SK-N-SH treated with all-trans-retinoic acid at 6 μM for 48 hours (cell line): ENCODE data around the gene CDH4.

Source experiments
- ATAC-seq: fragments of 200-7000 bp; cut with Tn5 transposase; 3 replicates; pipeline ENCODE4 v1.9.1; 2020; ENCODE audit warnings: mild to moderate bottlenecking, moderate library complexity
- ARNTL ChIP-seq: fragments of 450-650 bp; formaldehyde crosslinking; IDR thresholded peaks from 2 replicates; pipeline ENCODE4 v1.5.0; 2020; ENCODE audit warnings: low read depth, mild to moderate bottlenecking, moderate library complexity, borderline replicate concordance
- BACH2 ChIP-seq: fragments of 250-450 bp; sonication (Bioruptor Pico); IDR thresholded peaks from 2 replicates; pipeline ENCODE4 v1.9.0; 2021; ENCODE audit warnings: mild to moderate bottlenecking, borderline replicate concordance
- CREB5 ChIP-seq: fragments of 250-450 bp; sonication (Bioruptor Pico); IDR thresholded peaks from 2 replicates; pipeline ENCODE4 v1.5.1; 2020; ENCODE audit warnings: low read depth, mild to moderate bottlenecking, moderate library complexity
- CSRNP3 ChIP-seq: fragments of 250-450 bp; sonication (Bioruptor Pico); IDR thresholded peaks from 2 replicates; pipeline ENCODE4 v1.5.1; 2021; ENCODE audit warnings: mild to moderate bottlenecking, moderate library complexity
- ESRRG ChIP-seq: fragments of 250-450 bp; sonication (Bioruptor Pico); IDR thresholded peaks from 2 replicates; pipeline ENCODE4 v1.6.1; 2021; ENCODE audit warnings: mild to moderate bottlenecking
- GLIS3 ChIP-seq: fragments of 250-450 bp; sonication (Bioruptor Pico); IDR thresholded peaks from 2 replicates; pipeline ENCODE4 v1.5.0; 2020; ENCODE audit warnings: mild to moderate bottlenecking, moderate library complexity
- ISL1 ChIP-seq: fragments of 250-450 bp; sonication (Bioruptor Pico); IDR thresholded peaks from 2 replicates; pipeline ENCODE4 v2.1.2; 2022; ENCODE audit warnings: mild to moderate bottlenecking, moderate library complexity
- OSR1 ChIP-seq: fragments of 250-450 bp; sonication (Bioruptor Pico); IDR thresholded peaks from 2 replicates; pipeline ENCODE4 v1.8.0; 2022; ENCODE audit warnings: moderate library complexity, mild to moderate bottlenecking, inconsistent platforms
- PATZ1 ChIP-seq: fragments of 250-450 bp; sonication (Bioruptor Pico); IDR thresholded peaks from 2 replicates; pipeline ENCODE4 v1.8.0; 2020; ENCODE audit warnings: mild to moderate bottlenecking, moderate library complexity, borderline replicate concordance
- POU6F1 ChIP-seq: fragments of 250-450 bp; sonication (Bioruptor Pico); IDR thresholded peaks from 2 replicates; pipeline ENCODE4 v1.8.0; 2021; ENCODE audit warnings: low read depth, mild to moderate bottlenecking, moderate library complexity, borderline replicate concordance
- PPARA ChIP-seq: fragments of 250-450 bp; sonication (Bioruptor Pico); IDR thresholded peaks from 2 replicates; pipeline ENCODE4 v1.5.0; 2020; ENCODE audit warnings: mild to moderate bottlenecking, borderline replicate concordance
- RARB ChIP-seq: fragments of 250-450 bp; sonication (Bioruptor Pico); IDR thresholded peaks from 2 replicates; pipeline ENCODE4 v1.8.0; 2021; ENCODE audit warnings: mild to moderate bottlenecking, moderate library complexity
- SNAI2 ChIP-seq: fragments of 250-450 bp; sonication (Bioruptor Pico); IDR thresholded peaks from 2 replicates; pipeline ENCODE4 v1.5.0; 2020; ENCODE audit warnings: mild to moderate bottlenecking, moderate library complexity
- TCF4 ChIP-seq: fragments of 250-450 bp; sonication (Bioruptor Pico); IDR thresholded peaks from 2 replicates; pipeline ENCODE4 v1.8.0; 2021; ENCODE audit warnings: mild to moderate bottlenecking, moderate library complexity, borderline replicate concordance
- TOX ChIP-seq: fragments of 250-450 bp; sonication (Bioruptor Pico); IDR thresholded peaks from 2 replicates; pipeline ENCODE4 v1.8.0; 2021; ENCODE audit warnings: mild to moderate bottlenecking, moderate library complexity, borderline replicate concordance
- TSHZ2 ChIP-seq: fragments of 250-450 bp; sonication (Bioruptor Pico); IDR thresholded peaks from 2 replicates; pipeline ENCODE4 v1.5.0; 2020; ENCODE audit warnings: mild to moderate bottlenecking, moderate library complexity
- ZC3H10 ChIP-seq: fragments of 250-450 bp; sonication (Bioruptor Pico); IDR thresholded peaks from 2 replicates; pipeline ENCODE4 v1.5.1; 2021; ENCODE audit warnings: mild to moderate bottlenecking, moderate library complexity
- ZFP3 ChIP-seq: fragments of 250-450 bp; sonication (Bioruptor Pico); IDR thresholded peaks from 2 replicates; pipeline ENCODE4 v1.5.0; 2020; ENCODE audit warnings: mild to moderate bottlenecking, moderate library complexity
- ZFP30 ChIP-seq: fragments of 450-650 bp; formaldehyde crosslinking; IDR thresholded peaks from 2 replicates; pipeline ENCODE4 v1.5.0; 2022; ENCODE audit warnings: mild to moderate bottlenecking, moderate library complexity
- ZNF565 ChIP-seq: fragments of 450-650 bp; formaldehyde crosslinking; conservative IDR thresholded peaks from 2 replicates; pipeline ENCODE4 v1.5.0; 2020; ENCODE audit warnings: low read depth, mild to moderate bottlenecking, moderate library complexity
- ZNF70 ChIP-seq: fragments of 450-650 bp; formaldehyde crosslinking; IDR thresholded peaks from 2 replicates; pipeline ENCODE4 v1.5.0; 2020; ENCODE audit warnings: mild to moderate bottlenecking, moderate library complexity
- ZNF8 ChIP-seq: fragments of 450-650 bp; formaldehyde crosslinking; IDR thresholded peaks from 2 replicates; pipeline ENCODE4 v1.5.0; 2020; ENCODE audit warnings: mild to moderate bottlenecking, moderate library complexity

The CDH4 gene

GRCh38 chr20:61821735-61822134 is 569.7 kb downstream of the CDH4 start:
- TF ChIP-seq PATZ1, result no peak
- TF ChIP-seq OSR1, result no peak
- TF ChIP-seq SNAI2 (CRISPR knock-in tag), result no peak
- TF ChIP-seq ZFP3 (CRISPR knock-in tag), result no peak
- ATAC-seq, result no peak

GRCh38 chr20:61822396-61822795 is 570.3 kb downstream of the CDH4 start:
- no peak for TF ChIP-seq ZFP30 (CRISPR knock-in tag)
- no peak for TF ChIP-seq ZC3H10 (CRISPR knock-in tag)
- no peak for TF ChIP-seq ZNF8 (CRISPR knock-in tag)
- TF ChIP-seq RARB (CRISPR knock-in tag), result no peak
- no peak for TF ChIP-seq ISL1 (CRISPR knock-in tag)
- TF ChIP-seq TSHZ2 (CRISPR knock-in tag), result no peak
- no peak for TF ChIP-seq CREB5
- TF ChIP-seq ESRRG (CRISPR knock-in tag), result no peak
- no peak for TF ChIP-seq BACH2 (CRISPR knock-in tag)
- TF ChIP-seq OSR1, result no peak
- no peak for TF ChIP-seq GLIS3 (CRISPR knock-in tag)
- no peak for TF ChIP-seq TOX (CRISPR knock-in tag)
- TF ChIP-seq ARNTL (CRISPR knock-in tag), result no peak
- TF ChIP-seq ZNF70 (CRISPR knock-in tag), result no peak
- no peak for ATAC-seq

GRCh38 chr20:61823242-61823641 is 571.2 kb downstream of the CDH4 start:
- ATAC-seq, result no peak
- TF ChIP-seq CSRNP3 (CRISPR knock-in tag) (no peak), CREB5 (no peak), ZFP3 (CRISPR knock-in tag) (no peak), TOX (CRISPR knock-in tag) (no peak), ZFP30 (CRISPR knock-in tag) (no peak), ZNF565 (no peak), RARB (CRISPR knock-in tag) (no peak), GLIS3 (CRISPR knock-in tag) (no peak), ZNF70 (CRISPR knock-in tag) (no peak), SNAI2 (CRISPR knock-in tag) (no peak), TCF4 (CRISPR knock-in tag) (no peak), ZNF8 (CRISPR knock-in tag) (no peak), POU6F1 (CRISPR knock-in tag) (no peak), PPARA (CRISPR knock-in tag) (no peak), ZC3H10 (CRISPR knock-in tag) (no peak), OSR1 (no peak), ISL1 (CRISPR knock-in tag) (no peak)
- TF ChIP-seq, all 23 proteins: peak for 0
